HL-60 (cell line): ENCODE data around the gene ALDH3B1.

Experiments used
- CTCF ChIP-seq: IDR thresholded peaks from one replicate; pipeline ENCODE4 v1.5.1; 2011; ENCODE audit warnings: low read length, control low read depth, inconsistent platforms; ENCODE audit not compliant: insufficient read depth
- POLR2AphosphoS5 ChIP-seq: IDR thresholded peaks from 2 replicates; pipeline ENCODE4 v1.6.1; 2012; ENCODE audit warnings: low read depth
- REST ChIP-seq: IDR thresholded peaks from 2 replicates; pipeline ENCODE4 v1.6.1; 2012; ENCODE audit warnings: low read depth; ENCODE audit not compliant: insufficient replicate concordance

GRCh38 chr11:68015467-68015866, 5.3 kb downstream of the ALDH3B1 start:
- no peak for TF ChIP-seq CTCF
- TF ChIP-seq REST = no peak
- no peak for TF ChIP-seq POLR2AphosphoS5
